HG03571 (cell line): ENCODE data around the gene MTA1.

Source experiments
- ATAC-seq: cut with Tn5 transposase; IDR thresholded peaks from one replicate; pipeline ENCODE4 v1.9.1; 2021; ENCODE audit not compliant: unreplicated experiment

Gene MTA1

DNA sequence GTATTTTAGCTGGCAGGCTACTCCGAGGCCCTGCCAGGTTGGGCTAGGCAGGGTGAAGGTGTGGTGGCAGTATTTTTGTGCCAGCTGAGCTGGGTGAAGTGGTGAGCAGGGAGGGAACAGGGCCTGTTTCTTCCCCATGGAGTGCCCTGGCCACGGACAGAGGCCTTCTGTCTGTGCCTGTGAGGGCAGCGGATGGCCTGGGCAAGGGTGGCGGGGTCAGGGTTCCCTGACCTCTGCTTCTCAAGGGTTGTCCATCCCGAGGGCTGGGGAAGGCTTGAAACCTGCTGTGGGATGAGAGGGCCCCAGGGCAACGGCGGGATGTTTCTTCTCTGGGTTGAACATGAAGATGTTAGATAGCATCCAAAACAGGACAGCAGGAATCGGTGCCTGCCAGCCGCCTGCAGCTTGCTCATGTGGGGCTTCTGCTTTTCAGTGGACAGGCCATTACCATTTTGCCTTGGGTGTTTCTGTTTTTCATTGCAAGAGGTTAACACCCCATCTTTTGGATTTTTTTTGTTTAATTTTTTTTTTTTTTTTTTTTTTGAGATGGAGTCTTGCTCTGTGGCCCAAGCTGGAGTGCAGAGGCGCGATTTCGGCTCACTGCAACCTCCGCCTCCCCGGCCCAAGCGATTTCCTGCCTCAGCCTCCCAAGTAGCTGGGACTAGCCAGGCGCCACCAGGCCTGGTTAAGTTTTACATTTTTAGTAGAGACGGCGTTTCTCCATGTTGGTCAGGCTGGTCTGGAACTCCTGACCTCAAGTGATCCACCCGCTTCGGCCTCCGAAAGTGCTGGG lies 3.3 kb downstream of the MTA1 start:
- no peak for ATAC-seq

- no peak for ATAC-seq
Measured at GRCh38 chr14:105423488-105424195, 4.0 kb downstream of the MTA1 start.

- no peak for ATAC-seq
Measured at GRCh38 chr14:105424861-105425260, 5.2 kb downstream of the MTA1 start.

DNA sequence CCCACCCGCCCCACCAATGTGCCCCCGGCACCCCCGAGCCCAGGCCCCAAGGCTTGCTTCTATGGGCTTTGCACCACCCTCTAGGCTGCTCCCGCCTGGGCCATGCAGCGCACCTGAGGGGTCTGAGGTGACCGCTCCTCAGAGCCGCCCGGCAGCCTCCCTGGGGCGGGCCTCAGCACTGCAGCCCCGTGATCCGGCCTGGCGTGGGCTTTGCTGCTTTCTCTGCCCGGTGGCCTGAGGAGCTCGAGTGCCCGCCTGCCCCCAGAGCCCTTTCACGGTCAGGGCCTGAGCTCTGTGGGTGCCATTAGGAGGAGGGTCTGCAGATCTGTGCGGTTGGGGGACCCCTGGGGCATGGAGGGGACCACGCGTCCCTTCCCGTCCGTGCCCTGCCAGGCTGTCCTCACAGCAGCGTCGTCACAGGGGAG lies 6.2 kb downstream of the MTA1 start:
- no peak for ATAC-seq

GRCh38 chr14:105426416-105427130 lies 6.9 kb downstream of the MTA1 start:
- ATAC-seq, result no peak

DNA sequence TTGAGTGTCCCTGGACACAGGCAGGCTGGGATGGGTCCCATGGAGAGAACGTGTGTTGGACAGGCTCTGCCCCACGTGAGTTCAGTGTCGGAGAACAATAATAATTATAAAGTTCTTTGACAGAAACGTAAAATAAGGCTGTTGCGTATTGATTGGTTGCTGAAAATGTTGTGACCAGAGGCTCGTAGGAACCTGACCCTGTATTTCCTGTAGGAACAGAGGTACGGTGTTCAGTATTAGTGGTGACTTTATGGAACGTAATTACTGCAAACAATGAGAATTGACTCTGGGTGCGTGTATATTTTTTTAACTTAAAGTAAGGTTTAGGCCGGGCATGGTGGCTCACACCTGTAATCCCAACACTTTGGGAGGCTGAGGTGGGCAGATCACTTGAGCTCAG lies 7.8 kb downstream of the MTA1 start:
- ATAC-seq, result no peak

DNA sequence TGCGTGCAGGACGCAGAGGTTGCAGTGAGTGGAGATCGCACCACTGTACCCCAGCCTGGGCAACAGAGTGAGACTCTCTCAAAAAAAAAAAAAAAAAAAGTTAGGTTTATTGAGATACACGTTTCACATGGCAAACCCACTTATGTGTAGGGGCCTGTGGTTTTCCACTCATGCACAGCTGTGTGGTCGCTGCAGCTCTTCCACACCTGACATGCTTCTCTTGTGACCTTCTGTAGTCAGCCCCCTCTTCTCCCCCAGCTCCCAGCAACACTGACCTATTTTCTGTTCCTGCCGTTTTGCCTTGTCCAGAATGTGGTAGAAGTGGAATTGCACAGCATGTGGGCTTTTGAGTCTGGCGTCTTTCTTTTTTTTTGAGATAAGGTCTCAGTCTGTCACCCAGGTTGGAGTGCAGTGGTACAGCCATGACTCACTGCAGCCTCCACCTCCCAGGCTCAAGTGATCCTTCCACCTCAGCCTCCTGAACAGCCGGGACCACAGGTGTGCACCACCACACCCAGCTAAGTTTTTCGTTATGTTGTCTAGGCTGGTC lies 8.4 kb downstream of the MTA1 start:
- no peak for ATAC-seq

GRCh38 chr14:105430042-105430441 lies 10.4 kb downstream of the MTA1 start:
- ATAC-seq, result no peak

- ATAC-seq, result no peak
Measured at GRCh38 chr14:105430565-105430964, 10.9 kb downstream of the MTA1 start.

DNA sequence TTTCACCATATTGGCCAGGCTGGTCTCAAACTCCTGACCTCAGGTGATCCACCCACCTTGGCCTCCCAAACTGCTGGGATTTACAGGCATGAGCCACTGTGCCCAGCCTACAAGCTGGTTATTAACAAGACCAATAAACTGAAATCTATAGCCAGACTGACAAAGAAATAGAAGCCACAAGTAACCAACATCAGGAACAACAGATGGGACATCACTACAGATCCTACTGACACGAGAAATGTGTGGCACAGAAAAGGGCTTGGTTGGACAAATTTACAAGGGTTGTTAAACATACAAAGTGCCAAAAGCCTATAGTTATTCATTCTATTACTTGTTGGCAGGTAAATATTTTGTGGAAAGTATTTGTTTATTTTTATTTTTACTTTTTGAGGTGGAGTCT lies 11.6 kb downstream of the MTA1 start:
- no peak for ATAC-seq

- ATAC-seq, result no peak
Measured at GRCh38 chr14:105432657-105433056, 13.0 kb downstream of the MTA1 start.

DNA sequence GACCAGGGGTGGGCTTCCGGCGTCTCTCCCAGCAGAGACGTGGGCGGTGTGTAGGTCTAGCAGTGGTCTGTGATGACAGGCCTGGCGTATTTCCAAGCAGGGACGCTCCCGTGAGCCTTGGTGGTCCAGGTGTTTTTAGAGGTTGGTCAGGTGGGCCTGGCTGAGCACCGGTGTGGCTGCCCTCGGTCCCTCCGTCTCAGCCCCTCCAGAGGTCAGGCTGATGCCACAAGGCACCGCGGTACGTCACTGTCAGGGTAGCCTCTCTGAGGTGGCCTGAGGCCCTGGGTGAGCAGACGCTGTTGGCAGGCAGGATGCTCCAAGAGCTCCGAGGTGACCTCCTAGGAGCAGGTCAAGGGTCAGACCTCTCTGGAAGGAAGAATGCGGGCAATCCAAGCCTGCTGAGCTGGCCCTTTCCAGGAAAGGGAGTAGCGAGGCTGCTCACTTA lies 13.6 kb downstream of the MTA1 start:
- ATAC-seq, result no peak

DNA sequence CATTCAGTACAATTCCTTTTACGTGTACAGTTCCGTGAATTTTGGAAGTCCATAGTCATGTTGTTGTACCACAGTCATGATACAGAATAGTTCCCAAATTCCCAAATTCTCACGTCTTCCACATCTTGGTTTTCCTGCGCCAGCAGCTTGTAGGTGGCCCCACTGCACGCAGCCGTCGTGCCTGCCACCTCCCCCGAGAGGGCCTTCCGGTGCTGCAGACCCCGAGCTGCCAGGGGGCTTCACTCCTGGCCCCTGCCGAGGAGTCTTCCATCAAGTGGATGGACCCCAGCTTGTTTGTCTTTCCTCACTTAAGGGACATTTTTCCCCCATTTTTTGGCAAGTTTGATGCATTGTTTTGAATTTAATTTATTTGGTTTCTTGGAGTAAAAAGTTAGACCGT lies 16.8 kb downstream of the MTA1 start:
- ATAC-seq, result no peak

GRCh38 chr14:105436891-105437722 lies 17.5 kb downstream of the MTA1 start:
- ATAC-seq, result no peak

DNA sequence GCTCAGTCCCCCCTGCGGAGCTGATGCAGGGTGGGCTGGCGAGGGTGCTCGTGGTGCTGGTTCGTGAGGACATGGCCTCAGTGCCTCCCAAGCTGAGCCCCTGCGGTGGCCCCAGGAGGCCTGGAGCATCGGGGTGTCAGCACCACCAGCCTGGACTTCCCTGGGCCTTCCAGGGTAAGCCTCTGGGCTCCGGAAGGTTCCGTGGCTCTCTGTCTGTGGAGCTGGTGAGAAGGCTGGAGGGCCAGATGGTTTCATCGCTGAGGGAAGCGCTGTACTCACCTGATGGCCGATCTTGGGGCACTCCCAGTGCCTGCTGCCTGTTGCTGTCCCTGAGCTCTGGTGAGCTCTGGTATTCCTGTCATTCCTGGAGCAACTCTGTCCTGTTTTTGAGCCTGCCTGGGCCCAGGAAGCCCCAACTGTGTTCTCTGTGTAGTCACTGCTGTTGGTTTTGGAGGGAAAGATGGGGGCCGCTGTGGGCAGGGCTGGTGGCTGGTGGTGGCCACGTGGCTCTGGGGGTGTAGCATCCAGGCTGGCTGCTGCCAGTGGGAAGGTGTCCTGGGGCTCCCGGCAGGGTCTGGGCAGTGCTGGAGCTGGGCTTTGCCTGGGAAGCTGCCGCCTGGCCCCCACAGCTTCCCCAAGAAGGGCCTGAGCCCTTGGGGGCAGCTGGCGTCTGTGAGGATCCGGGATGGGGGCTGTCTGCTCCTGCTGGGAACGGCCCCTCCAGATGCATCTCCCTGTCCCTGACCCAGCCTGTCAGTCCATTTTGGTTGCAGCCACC lies 18.3 kb downstream of the MTA1 start:
- no peak for ATAC-seq

DNA sequence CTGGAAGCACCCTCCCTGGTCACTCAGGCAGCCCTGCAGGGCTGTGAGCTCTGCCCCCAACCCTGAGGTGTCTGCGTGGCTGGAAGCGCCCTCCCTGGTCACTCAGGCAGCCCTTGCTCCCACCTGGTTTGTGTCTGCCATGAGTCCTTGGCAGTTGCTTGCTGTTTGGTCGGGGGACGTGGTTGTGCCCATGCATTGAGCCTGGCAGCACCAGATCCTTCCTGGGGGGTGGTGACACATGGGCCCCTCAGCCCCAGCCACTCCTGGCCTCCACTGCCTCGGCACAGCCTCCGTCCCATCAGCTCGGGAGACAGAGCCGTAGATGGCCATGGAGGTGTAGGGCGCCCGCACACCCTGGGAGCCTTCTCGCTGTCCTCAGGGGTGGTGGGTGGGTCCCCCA lies 19.6 kb downstream of the MTA1 start:
- no peak for ATAC-seq

- no peak for ATAC-seq
Measured at GRCh38 chr14:105439710-105440553, 20.3 kb downstream of the MTA1 start.

- no peak for ATAC-seq
Measured at GRCh38 chr14:105440554-105440900, 20.9 kb downstream of the MTA1 start.

- no peak for ATAC-seq
Measured at GRCh38 chr14:105440992-105441391, 21.4 kb downstream of the MTA1 start.
